Tibial nerve (tissue), 4 donors: ENCODE measurements around the gene UTS2R. TPM values are rescaled to one million over a fixed set of nuclear protein-coding genes. Genes with fewer than 3 reads are reported as not detected.

Source experiments
- DNase-seq, 2 donors: peaks; one replicate each; pipeline ENCODE4 v3.0.0-alpha.2; 2019; ENCODE audit warnings: low spot score in 2 of 2
- H3K27ac ChIP-seq, 4 donors: fragments of 200-600 bp; sonication (generic) in 3 of 4; one replicate each; pipeline ENCODE4 v1.5.1; 2017 to 2019; ENCODE audit warnings: mild to moderate bottlenecking in 1 of 4
- H3K27me3 ChIP-seq, 2 donors: fragments of 200-600 bp; sonication (generic) in 1 of 2; one replicate each; pipeline versions ENCODE4 v1.5.1 to v1.6.0; 2017 to 2019
- H3K36me3 ChIP-seq, 3 donors: fragments of 200-600 bp; sonication (generic); one replicate each; pipeline ENCODE4 v1.5.1; 2018 to 2019
- H3K4me1 ChIP-seq, 4 donors: fragments of 200-600 bp; sonication (generic) in 3 of 4; one replicate each; pipeline ENCODE4 v1.5.1; 2017 to 2019
- H3K4me3 ChIP-seq, 4 donors: fragments of 200-600 bp; sonication (generic) in 3 of 4; one replicate each; pipeline ENCODE4 v1.5.1; 2017 to 2019; ENCODE audit warnings: mild to moderate bottlenecking in 1 of 4, moderate library complexity in 1 of 4
- H3K9me3 ChIP-seq, 4 donors: fragments of 200-600 bp; sonication (generic) in 3 of 4; one replicate each; pipeline ENCODE4 v1.5.1; 2017 to 2019
- EP300 ChIP-seq, 2 donors: sonication (generic); formaldehyde crosslinking; IDR thresholded peaks; one replicate each; pipeline ENCODE4 v1.6.1; 2017; ENCODE audit warnings: antibody characterized with exemption in 2 of 2, mild to moderate bottlenecking in 1 of 2
- POLR2A ChIP-seq, 2 donors: fragments of 450-650 bp; IDR thresholded peaks; one replicate each; pipeline ENCODE4 v1.6.1; 2017; ENCODE audit warnings: antibody characterized with exemption in 2 of 2, mild to moderate bottlenecking in 2 of 2, moderate library complexity in 2 of 2
- WGBS, 2 donors: methylation state at CpG; one replicate each; pipeline ENCODE4 v1.1.5; 2018; 5-methylcytosine and 5-hydroxymethylcytosine counted together
- total RNA-seq, 4 donors: library from RNA; depleted of rRNA; stranded (reverse); fragments of >200 nt; gene quantifications; one replicate each; pipeline ENCODE4 v1.1.0, GENCODE V29; 2016
- TF ChIP-seq, protein P1 (sequence below), 5 experiments: fragments of 200-600 bp in 3 of 5; fragments of 450-650 bp in 2 of 5; sonication (generic) in 3 of 5; IDR thresholded peaks; one replicate each; pipeline ENCODE4 v1.5.1; 2016 to 2019; ENCODE audit warnings: antibody characterized with exemption in 5 of 5, mild to moderate bottlenecking in 3 of 5, moderate library complexity in 2 of 5

The UTS2R gene
- total RNA-seq, 4 donors from 2014 or later = 0.20 TPM; not detected in 3

DNA sequence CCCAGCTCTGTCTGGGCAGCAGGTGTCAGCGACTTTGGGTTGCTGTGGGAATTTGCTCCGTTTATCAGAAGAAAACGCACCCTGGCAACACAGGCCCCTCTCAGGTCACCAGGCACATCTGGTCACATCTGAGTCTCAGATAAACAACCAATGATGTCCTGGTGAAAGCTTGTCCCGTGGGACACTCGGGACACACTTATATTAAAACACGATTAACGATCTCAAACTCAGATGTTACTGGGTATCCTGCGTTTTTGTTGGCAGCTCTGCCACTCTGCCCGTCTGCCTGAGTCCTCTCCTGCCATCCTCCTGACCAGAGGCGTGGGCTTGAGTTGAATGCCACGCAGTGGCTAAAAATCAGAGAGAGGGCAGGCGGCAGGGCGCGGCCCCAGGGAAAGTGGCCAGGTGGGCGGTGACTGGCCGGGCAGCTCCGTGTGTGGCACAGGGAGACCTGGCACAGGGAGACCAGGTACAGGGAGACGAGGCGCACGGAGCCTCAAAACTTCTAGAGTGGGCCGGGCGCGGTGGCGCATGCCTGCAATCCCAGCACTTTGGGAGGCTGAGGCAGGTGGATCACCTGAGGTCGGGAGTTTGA lies 40.1 kb upstream of the UTS2R start:
- no peak for DNase-seq
- H3K9me3 ChIP-seq = no peaks in the 10 kb centered on the region
- no peak overlapping the region for H3K27ac ChIP-seq
- TF ChIP-seq EP300 (IDR thresholded peaks at IDR 0.05) (no peak), POLR2A (IDR thresholded peaks at IDR 0.05) (no peak)
- TF ChIP-seq, protein P1, sequence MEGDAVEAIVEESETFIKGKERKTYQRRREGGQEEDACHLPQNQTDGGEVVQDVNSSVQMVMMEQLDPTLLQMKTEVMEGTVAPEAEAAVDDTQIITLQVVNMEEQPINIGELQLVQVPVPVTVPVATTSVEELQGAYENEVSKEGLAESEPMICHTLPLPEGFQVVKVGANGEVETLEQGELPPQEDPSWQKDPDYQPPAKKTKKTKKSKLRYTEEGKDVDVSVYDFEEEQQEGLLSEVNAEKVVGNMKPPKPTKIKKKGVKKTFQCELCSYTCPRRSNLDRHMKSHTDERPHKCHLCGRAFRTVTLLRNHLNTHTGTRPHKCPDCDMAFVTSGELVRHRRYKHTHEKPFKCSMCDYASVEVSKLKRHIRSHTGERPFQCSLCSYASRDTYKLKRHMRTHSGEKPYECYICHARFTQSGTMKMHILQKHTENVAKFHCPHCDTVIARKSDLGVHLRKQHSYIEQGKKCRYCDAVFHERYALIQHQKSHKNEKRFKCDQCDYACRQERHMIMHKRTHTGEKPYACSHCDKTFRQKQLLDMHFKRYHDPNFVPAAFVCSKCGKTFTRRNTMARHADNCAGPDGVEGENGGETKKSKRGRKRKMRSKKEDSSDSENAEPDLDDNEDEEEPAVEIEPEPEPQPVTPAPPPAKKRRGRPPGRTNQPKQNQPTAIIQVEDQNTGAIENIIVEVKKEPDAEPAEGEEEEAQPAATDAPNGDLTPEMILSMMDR (IDR thresholded peaks at IDR 0.05) = no peak
- H3K36me3 ChIP-seq = no peaks in the 10 kb centered on the region
- H3K4me3 ChIP-seq = no peak overlapping the region
- WGBS, 2 donors = 91 to 93% methylated on average over 25 of the region's 25 CpGs
- H3K4me1 ChIP-seq = peaks cover 0 to 59% (median 39%) of the 10 kb centered on the region in 4 donors
- H3K27me3 ChIP-seq = peaks cover 0 to 66% of the 10 kb centered on the region in 2 donors

DNA sequence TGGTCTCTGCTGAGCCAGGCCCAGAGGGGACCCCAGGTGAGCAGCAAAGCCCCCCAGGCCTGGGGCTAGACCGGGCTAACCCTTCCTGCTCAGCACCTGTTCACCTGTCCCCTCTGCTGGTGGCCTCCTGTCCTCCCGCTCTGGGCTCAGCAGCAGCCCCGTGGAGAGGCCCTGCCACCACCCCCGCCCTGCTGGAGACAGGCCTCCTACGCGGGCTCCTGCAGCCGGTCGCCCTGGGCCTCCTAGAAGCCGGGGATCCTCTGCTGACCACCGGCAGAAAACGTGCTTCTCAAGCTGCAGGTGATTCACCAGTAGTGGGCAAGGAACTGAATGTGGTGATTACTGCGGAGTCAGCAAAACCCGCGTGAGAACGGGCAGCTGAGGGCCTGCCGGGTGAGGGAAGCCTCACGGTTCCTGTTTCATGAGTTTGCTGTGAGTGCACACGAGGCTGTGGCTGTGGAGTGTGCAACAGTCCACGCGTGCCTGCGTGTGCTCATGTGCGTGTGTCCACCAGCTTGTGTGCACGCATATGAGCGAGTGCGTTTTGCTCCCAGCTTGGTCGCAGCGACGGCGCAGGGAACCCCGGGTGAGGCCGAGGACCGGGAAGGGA lies 38.8 kb upstream of the UTS2R start:
- peak overlapping the region; percentile 37 to 66 (median 54) for H3K4me3 ChIP-seq
- H3K27me3 ChIP-seq = peaks cover 0 to 54% of the 10 kb centered on the region in 2 donors
- peaks cover 0 to 59% (median 39%) of the 10 kb centered on the region in 4 donors for H3K4me1 ChIP-seq
- WGBS, 2 donors = 7 to 8% methylated on average over 22 of the region's 32 CpGs
- DNase-seq = no peak
- peak overlapping the region in 2 of 4 donors; percentile 75 to 77 for H3K27ac ChIP-seq
- H3K36me3 ChIP-seq = no peaks in the 10 kb centered on the region
- TF ChIP-seq EP300 (IDR thresholded peaks at IDR 0.05) (peak in 1 of 2 donors; percentile 43), POLR2A (IDR thresholded peaks at IDR 0.05) (no peak)
- no peaks in the 10 kb centered on the region for H3K9me3 ChIP-seq

DNA sequence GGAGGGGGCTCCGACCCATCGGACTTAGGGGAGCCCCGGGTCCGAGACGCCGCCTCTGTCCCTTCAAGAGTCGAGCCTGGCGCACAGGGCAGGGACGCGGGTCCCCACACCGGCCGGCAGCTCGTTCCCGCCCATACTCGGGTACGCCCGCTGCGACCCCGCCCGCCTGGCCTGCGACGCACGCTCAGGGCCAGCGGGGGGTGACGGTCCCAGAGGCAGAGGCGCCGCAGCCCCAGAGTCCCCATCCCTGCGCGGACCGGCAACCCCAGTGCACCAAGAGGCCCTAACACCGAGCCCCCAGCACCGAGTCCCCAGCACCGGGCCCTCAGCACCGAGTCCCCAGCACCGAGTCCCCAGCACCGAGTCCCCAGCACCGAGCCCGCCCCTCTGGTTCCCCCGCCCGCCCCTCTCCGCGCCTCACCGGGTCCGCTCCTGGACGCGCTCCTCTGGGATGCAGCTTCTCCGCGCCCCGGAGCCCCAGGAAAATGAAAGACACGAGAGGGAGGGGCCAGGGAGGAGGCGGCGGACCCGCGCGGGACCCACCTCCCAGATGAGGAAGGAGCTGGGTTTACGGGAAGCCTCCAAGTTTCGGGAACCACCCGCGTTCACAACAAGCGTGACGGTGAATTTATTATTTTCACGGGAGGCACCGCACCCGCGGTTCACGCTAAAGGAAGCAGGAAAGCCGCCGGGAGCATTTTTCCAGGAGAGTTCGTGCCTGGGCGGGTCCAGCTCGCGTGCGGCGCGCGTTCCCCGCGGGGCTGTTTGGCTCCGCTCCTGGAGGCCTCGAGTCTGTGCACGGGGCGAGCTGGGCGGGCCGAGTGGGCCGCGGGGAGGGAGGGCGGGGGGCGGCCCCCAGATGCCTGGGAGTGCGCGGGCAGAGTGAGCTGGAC lies 38.0 kb upstream of the UTS2R start, which contains the start of gene SECTM1:
TSS of gene SECTM1 (minus strand) at position 488 of the 893 bp plus-strand sequence. CDS start 6,526 bp downstream, outside the sequence.
- peak within 1 kb of the TSS; percentile 4 to 77 (median 65) for H3K27ac ChIP-seq
- H3K27me3 ChIP-seq = peaks cover 0 to 49% of the 10 kb centered on the region in 2 donors
- H3K4me3 ChIP-seq = peak within 1 kb of the TSS; percentile 37 to 66 (median 54)
- DNase-seq = peak; percentile 61 to 69
- WGBS, 2 donors = 1 to 2% methylated on average over 44 to 53 of the region's 90 CpGs
- H3K36me3 ChIP-seq = no peaks in the 10 kb centered on the region
- H3K9me3 ChIP-seq = no peaks in the 10 kb centered on the region
- TF ChIP-seq, protein P1 (IDR thresholded peaks at IDR 0.05) = no peak
- TF ChIP-seq POLR2A (IDR thresholded peaks at IDR 0.05) (no peak), EP300 (IDR thresholded peaks at IDR 0.05) (peak in 1 of 2 donors; percentile 52)
- peaks cover 0 to 59% (median 39%) of the 10 kb centered on the region in 4 donors for H3K4me1 ChIP-seq

DNA sequence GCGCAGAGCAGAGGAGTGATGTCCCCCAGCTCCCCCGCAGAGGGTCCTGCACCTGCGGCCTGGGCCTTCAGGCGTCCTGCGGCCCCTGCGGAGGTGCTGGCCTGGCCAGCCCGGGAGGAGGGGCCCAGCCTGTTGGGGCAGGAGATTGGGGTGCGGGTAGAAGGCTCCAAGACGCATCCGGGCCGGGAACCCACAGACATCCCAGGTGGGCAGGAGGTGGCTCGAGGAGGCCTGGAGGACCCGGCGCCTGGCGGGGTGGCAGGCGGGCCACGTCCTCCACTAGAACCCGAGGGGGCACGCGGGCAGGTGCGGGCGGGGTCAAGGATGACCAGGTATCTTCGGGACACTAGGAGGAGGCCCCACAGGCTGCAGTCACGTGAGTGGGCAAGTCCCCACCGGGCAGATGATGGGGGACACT lies 37.4 kb upstream of the UTS2R start:
- Histone ChIP-seq H3K27me3 (peaks cover 0 to 49% of the 10 kb centered on the region in 2 donors), H3K4me3 (peak overlapping the region; percentile 37 to 66 (median 54)), H3K4me1 (peaks cover 0 to 66% (median 39%) of the 10 kb centered on the region in 4 donors), H3K36me3 (no peaks in the 10 kb centered on the region), H3K27ac (peak overlapping the region in 3 of 4 donors; percentile 11 to 77 (median 75)), H3K9me3 (no peaks in the 10 kb centered on the region)
- WGBS, 2 donors = 55 to 61% methylated on average over 12 to 25 of the region's 25 CpGs
- no peak for TF ChIP-seq POLR2A (IDR thresholded peaks at IDR 0.05)
- TF ChIP-seq EP300 (IDR thresholded peaks at IDR 0.05) = no peak
- TF ChIP-seq, protein P1 (IDR thresholded peaks at IDR 0.05) = no peak
- no peak for DNase-seq

DNA sequence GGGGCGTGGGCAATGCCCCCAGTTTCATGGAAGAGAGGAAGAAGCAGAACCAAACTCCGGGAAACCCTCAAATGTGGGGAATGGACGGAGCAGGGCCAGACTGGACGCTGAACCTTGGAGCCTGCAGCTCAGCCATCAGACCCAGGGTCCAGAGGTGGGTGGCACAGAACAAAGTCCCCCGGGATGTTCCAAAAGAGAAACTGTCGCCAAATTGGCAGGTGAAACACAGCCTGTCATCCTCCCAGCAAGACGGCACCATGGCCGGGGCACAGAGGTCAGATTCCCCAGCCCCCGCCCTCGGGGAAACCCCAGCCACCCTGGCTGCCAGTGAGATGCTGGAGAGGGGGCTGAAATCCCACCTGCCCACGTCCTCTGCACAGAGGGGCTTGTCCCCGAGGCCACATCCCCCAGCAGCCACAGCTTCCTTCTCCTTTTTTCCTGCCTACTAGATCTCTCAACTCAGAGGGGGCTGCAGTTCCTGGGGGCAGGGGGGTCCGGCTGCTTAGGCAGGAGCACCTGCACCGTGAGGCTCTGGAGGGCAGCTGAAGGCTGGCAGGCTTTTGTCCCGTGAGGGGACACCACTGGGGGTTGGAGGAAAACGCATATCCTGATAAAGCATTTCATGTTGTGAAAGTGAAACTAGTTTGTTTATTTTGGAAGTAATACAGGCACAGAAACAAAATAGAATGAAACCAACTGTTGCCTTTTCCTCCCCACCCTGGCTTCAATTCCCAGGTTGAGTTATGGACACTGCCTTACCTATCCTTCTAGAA lies 36.8 kb upstream of the UTS2R start:
- no peak for DNase-seq
- no peak for TF ChIP-seq POLR2A (IDR thresholded peaks at IDR 0.05)
- TF ChIP-seq, protein P1 (IDR thresholded peaks at IDR 0.05) = no peak
- TF ChIP-seq EP300 (IDR thresholded peaks at IDR 0.05) = no peak
- Histone ChIP-seq H3K9me3 (no peaks in the 10 kb centered on the region), H3K27me3 (peaks cover 0 to 43% of the 10 kb centered on the region in 2 donors), H3K36me3 (no peaks in the 10 kb centered on the region), H3K4me1 (peaks cover 0 to 70% (median 39%) of the 10 kb centered on the region in 4 donors), H3K27ac (peak overlapping the region in 3 of 4 donors; percentile 12 to 77 (median 75)), H3K4me3 (peak overlapping the region; percentile 21 to 66 (median 44))
- WGBS, 2 donors = 30 to 31% methylated on average over 16 of the region's 16 CpGs
